Transverse colon (tissue), 3 donors: ENCODE measurements around the gene TAC1.

Experiments
- CTCF ChIP-seq, 5 experiments: fragments of 200-600 bp in 3 of 5; fragments of 450-650 bp in 2 of 5; sonication (generic) in 3 of 5; IDR thresholded peaks; 1 replicate in 2 of 5; 2 replicates in 3 of 5; pipeline ENCODE4 v1.5.1; 2016 to 2017; ENCODE audit warnings: antibody characterized with exemption in 5 of 5, inconsistent platforms in 3 of 5, mild to moderate bottlenecking in 2 of 5, moderate library complexity in 1 of 5
- EP300 ChIP-seq: sonication (generic); formaldehyde crosslinking; IDR thresholded peaks from one replicate; pipeline ENCODE4 v1.6.1; 2017; ENCODE audit warnings: antibody characterized with exemption, low read depth

DNA sequence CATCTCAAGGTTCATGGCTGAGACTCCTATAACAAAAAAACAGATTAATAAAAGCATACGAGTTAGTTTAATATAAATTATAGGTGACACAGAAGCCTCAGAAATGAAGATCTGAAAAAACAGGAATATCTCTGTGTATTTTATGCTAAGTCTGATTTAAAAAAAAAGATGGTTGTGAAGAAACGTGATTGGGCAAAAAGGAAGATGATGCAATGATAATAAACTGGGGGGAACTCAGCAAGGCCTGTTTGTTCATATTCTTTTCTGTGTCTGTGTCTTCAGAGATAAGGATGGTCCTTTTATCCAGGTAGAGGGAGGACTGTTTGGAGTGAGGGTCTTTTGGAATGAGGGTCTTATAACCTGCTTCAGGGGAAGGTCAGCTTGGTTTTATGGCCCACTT lies 25.9 kb downstream of the TAC1 start:
- TF ChIP-seq CTCF (IDR thresholded peaks at IDR 0.05) (no peak), EP300 (no peak)
